Uterus (tissue), 2 donors: ENCODE results near the gene CES5A.

Experiments used
- CTCF ChIP-seq, 4 experiments: fragments of 200-600 bp in 2 of 4; fragments of 450-650 bp in 2 of 4; sonication (generic) in 2 of 4; IDR thresholded peaks; one replicate each; pipeline ENCODE4 v1.5.1; 2016 to 2019; ENCODE audit warnings: antibody characterized with exemption in 4 of 4, mild to moderate bottlenecking in 2 of 4, moderate library complexity in 1 of 4
- POLR2A ChIP-seq, 2 donors: fragments of 450-650 bp; IDR thresholded peaks; one replicate each; pipeline ENCODE4 v1.6.1; 2016; ENCODE audit warnings: antibody characterized with exemption in 2 of 2, mild to moderate bottlenecking in 1 of 2, moderate library complexity in 1 of 2

GRCh38 chr16:55922662-55923061 lies 47.5 kb upstream of the CES5A start:
- no peak for TF ChIP-seq CTCF (IDR thresholded peaks at IDR 0.05)
- no peak for TF ChIP-seq POLR2A (IDR thresholded peaks at IDR 0.05)
